ENCODE measurements around the gene NOTUM. TPM values are rescaled to one million over a fixed set of nuclear protein-coding genes. Genes with fewer than 3 reads are reported as not detected.

NOTUM gene
- total and polyA plus RNA-seq, 10 of the 15 experiments (the other 5 are each of a cell fraction or from before 2014, with no cell fraction given), result 0.04 to 0.13 TPM; not detected in 8

DNA sequence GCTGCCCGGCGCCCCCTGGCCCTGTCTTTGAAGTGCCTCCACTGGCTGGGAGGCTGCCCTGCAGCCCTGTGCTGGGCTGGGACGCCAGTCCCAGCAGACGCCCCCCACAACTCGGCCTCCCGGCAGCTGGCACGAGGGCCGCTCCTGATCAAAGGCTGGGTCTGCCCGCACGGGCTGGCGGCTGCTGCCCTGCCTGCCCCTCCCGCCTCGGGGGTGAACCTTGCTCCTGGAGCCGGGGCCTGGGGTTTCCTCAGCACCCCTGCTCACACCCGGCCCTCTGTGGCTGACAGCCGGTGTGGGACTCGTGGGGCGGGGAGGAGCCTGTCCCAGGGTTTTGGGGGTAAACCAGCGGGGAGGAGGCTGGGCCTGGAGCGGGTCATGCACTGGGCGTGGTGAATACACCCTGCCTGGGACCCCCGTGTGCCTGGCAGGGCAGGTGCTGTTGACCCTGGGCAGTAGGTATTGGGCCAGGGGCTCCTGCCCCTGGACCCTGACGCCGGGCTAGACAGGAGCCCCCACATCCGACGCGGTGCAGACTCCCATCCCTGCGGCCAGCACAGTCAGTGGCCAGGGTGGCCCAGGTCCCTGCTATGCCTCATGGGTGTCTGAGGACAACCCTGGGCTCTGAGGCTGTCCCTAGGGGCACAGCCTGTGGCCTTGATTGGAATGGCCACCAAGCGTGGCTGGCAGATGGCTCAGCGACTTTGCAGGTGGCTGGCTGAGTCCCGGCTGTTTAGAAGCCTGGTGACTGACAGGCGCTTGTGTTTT is 40.0 kb upstream of the NOTUM start:
- WGBS (ENCODE audit: insufficient coverage, insufficient replicate concordance, low lambda C conversion rate, missing lambda C conversion rate), result 86% methylated on average over 30 of the region's 32 CpGs
- no peaks in the 10 kb centered on the region for H4K20me1 ChIP-seq (ENCODE audit: control insufficient read depth, insufficient read depth)
- ChIA-PET RAD21 (ENCODE audit: unreplicated experiment) (interaction anchor here (0.7 kb wide), 1 partner anchor 197 kb away, joined by 3 read pairs; no protein-coding TSS in a partner anchor), POLR2A (no interaction called here), SMC1A (ENCODE audit: uncharacterized antibody, unreplicated experiment) (no interaction called here), CTCF (no interaction called here)
- H3K4me1 ChIP-seq (ENCODE audit: control insufficient read depth, insufficient read depth, low read length), result no peaks in the 10 kb centered on the region
- H2AFZ ChIP-seq (ENCODE audit: control insufficient read depth, low read depth, low read length), result no peak overlapping the region
- no peak overlapping the region for H3K9ac ChIP-seq (ENCODE audit: control insufficient read depth, insufficient read depth, low read length)
- no peak overlapping the region for H3K4me2 ChIP-seq (ENCODE audit: control insufficient read depth, insufficient read depth)
- DNase-seq (ENCODE audit: low read depth, low spot score) (no peak), FAIRE-seq (no peak), ATAC-seq (no peak)
- TF ChIP-seq POLR2A (IDR thresholded peaks at IDR 0.05; ENCODE audit: low read depth, low read length) (0 out of 2 replicates have a peak, but pooled peaks have one; percentile 15), CREB1 (IDR thresholded peaks at IDR 0.05; ENCODE audit: low read depth) (no peak)
- no peaks in the 10 kb centered on the region for H3K9me3 ChIP-seq (replicated peaks; ENCODE audit: control insufficient read depth, insufficient read depth, low read length)
- H3K27me3 ChIP-seq (replicated peaks in 1 of 2; ENCODE audit: control insufficient read depth in 2 of 2, insufficient read depth in 2 of 2, low read length in 1 of 2), result no peaks in the 10 kb centered on the region
- in situ Hi-C loops (cut with MboI), result no loop called here
- H3K36me3 ChIP-seq (ENCODE audit: control insufficient read depth in 2 of 2, insufficient read depth in 2 of 2, low read length in 1 of 2), result peaks cover 0 to 3% of the 10 kb centered on the region in 2 experiments; a peak in 2 of 4 replicates
- no peak overlapping the region for H3K4me3 ChIP-seq
- H3K27ac ChIP-seq (ENCODE audit: control insufficient read depth, insufficient read depth), result no peak overlapping the region
- BruUV-seq (replicated peaks), result no TSS peak
- intact Hi-C loops (cut with micrococcal nuclease; ENCODE audit: unreplicated experiment), result no loop called here
- no peaks in the 10 kb centered on the region for H3K79me2 ChIP-seq (ENCODE audit: control insufficient read depth, insufficient read depth, low read length)

DNA sequence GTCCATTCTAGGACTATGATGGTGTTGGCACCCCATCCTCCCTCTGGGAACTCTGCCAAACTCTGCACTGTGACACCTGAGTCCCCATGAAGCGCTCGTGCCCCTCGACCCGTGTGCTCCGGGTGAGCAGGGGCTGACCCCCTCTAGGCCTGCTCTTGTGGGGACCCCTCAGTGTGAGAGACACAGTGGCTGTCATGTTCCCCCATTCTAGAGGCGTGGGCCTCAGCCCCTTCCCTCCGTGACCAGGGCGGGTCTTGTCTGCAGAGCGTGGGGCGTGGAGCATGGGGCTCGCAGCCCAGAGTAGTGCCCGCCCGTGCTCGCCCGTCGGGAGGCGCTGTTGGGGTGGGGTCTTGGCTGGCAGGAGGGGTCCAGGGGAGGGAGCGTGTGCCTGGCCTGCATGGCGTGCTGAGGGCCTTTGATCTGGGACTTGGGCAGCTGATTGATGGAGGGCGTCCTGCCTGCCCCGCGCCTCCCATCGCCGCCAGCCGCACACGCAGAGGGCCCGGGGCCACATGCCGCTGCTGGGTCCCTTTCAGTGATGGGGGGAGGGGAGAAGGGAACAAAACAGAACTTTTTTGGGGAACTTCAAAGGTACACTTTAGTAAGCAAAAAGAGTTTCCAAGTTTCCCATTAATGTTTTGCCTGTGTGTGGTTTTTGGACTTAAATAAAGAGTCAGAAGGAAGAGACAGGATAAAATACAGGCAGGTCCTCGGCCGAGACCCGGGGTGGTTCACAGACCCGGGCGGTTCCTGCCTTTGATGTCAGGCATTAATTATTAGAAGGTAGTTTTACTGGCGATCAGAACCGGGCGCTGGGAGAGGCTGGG is 39.2 kb upstream of the NOTUM start:
- Histone ChIP-seq H4K20me1 (ENCODE audit: control insufficient read depth, insufficient read depth) (no peaks in the 10 kb centered on the region), H3K4me1 (ENCODE audit: control insufficient read depth, insufficient read depth, low read length) (no peaks in the 10 kb centered on the region), H3K4me3 (no peak overlapping the region), H3K27ac (ENCODE audit: control insufficient read depth, insufficient read depth) (no peak overlapping the region), H2AFZ (ENCODE audit: control insufficient read depth, low read depth, low read length) (no peak overlapping the region), H3K79me2 (ENCODE audit: control insufficient read depth, insufficient read depth, low read length) (no peaks in the 10 kb centered on the region), H3K9ac (ENCODE audit: control insufficient read depth, insufficient read depth, low read length) (no peak overlapping the region), H3K36me3 (ENCODE audit: control insufficient read depth in 2 of 2, insufficient read depth in 2 of 2, low read length in 1 of 2) (peaks cover 0 to 3% of the 10 kb centered on the region in 2 experiments; a peak in 3 of 4 replicates), H3K9me3 (replicated peaks; ENCODE audit: control insufficient read depth, insufficient read depth, low read length) (no peaks in the 10 kb centered on the region), H3K4me2 (ENCODE audit: control insufficient read depth, insufficient read depth) (no peak overlapping the region), H3K27me3 (replicated peaks in 1 of 2; ENCODE audit: control insufficient read depth in 2 of 2, insufficient read depth in 2 of 2, low read length in 1 of 2) (no peaks in the 10 kb centered on the region)
- no TSS peak for BruUV-seq (replicated peaks)
- intact Hi-C loops (cut with micrococcal nuclease; ENCODE audit: unreplicated experiment) (no loop called here), in situ Hi-C loops (cut with MboI) (no loop called here)
- ChIA-PET RAD21 (ENCODE audit: unreplicated experiment) (no interaction called here), POLR2A (no interaction called here), CTCF (no interaction called here), SMC1A (ENCODE audit: uncharacterized antibody, unreplicated experiment) (no interaction called here)
- ATAC-seq, result no peak
- 85% methylated on average over 30 of the region's 36 CpGs for whole genome bisulfite sequencing (ENCODE audit: insufficient coverage, insufficient replicate concordance, low lambda C conversion rate, missing lambda C conversion rate)
- no peak for FAIRE-seq
- DNase-seq (ENCODE audit: low read depth, low spot score), result no peak
- TF ChIP-seq EGR1 (IDR thresholded peaks at IDR 0.05; ENCODE audit: borderline replicate concordance in 1 of 2, low read depth in 2 of 2, low read length in 2 of 2), result no peak
- no peak for TF ChIP-seq GABPA (IDR thresholded peaks at IDR 0.05; ENCODE audit: low read depth)
- no peak for TF ChIP-seq PML (IDR thresholded peaks at IDR 0.05; ENCODE audit: low read length)
- TF ChIP-seq, protein P1, sequence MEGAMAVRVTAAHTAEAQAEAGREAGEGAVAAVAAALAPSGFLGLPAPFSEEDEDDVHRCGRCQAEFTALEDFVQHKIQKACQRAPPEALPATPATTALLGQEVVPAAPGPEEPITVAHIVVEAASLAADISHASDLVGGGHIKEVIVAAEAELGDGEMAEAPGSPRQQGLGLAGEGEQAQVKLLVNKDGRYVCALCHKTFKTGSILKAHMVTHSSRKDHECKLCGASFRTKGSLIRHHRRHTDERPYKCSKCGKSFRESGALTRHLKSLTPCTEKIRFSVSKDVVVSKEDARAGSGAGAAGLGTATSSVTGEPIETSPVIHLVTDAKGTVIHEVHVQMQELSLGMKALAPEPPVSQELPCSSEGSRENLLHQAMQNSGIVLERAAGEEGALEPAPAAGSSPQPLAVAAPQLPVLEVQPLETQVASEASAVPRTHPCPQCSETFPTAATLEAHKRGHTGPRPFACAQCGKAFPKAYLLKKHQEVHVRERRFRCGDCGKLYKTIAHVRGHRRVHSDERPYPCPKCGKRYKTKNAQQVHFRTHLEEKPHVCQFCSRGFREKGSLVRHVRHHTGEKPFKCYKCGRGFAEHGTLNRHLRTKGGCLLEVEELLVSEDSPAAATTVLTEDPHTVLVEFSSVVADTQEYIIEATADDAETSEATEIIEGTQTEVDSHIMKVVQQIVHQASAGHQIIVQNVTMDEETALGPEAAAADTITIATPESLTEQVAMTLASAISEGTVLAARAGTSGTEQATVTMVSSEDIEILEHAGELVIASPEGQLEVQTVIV (IDR thresholded peaks at IDR 0.05; ENCODE audit: borderline replicate concordance, partially characterized antibody), result no peak
- TF ChIP-seq ZNF274 (IDR thresholded peaks at IDR 0.05; ENCODE audit: insufficient read depth, insufficient read length), result no peak
- TF ChIP-seq RAD21 (IDR thresholded peaks at IDR 0.05; ENCODE audit: insufficient read depth, low read depth, low read length), result no peak
- TF ChIP-seq KAT2A (conservative IDR thresholded peaks at IDR 0.05; ENCODE audit: control insufficient read depth, low read depth, low read length), result no peak
- no peak for TF ChIP-seq ETV6 (conservative IDR thresholded peaks at IDR 0.05 in 1 of 2, IDR thresholded peaks at IDR 0.05 in 1 of 2; ENCODE audit: borderline replicate concordance in 1 of 2, low read depth in 1 of 2)
